Heart right ventricle (tissue), 16 donors: Measurements from ENCODE around the gene RAP1GAP2. TPM values are rescaled to one million over a fixed set of nuclear protein-coding genes. Genes with fewer than 3 reads are reported as not detected.

ENCODE experiments used
- ATAC-seq, 8 donors: fragments of 200-7000 bp; cut with Tn5 transposase; one replicate each; pipeline ENCODE4 v1.9.1; 2020; ENCODE audit warnings: mild to moderate bottlenecking in 8 of 8, moderate library complexity in 8 of 8, moderate number of reproducible peaks in 1 of 8
- DNase-seq, 2 donors: peaks; one replicate each; pipeline ENCODE4 v3.0.0-alpha.2; 2020
- H3K27ac ChIP-seq, 10 donors: fragments of 200-600 bp; sonication (generic) in 2 of 10; one replicate each; pipeline versions ENCODE4 v1.5.0 to v1.8.0; 2020 to 2022; ENCODE audit warnings: mild to moderate bottlenecking in 3 of 10
- H3K27me3 ChIP-seq, 7 donors: fragments of 200-600 bp; one replicate each; pipeline ENCODE4 v1.8.0; 2021 to 2022; ENCODE audit warnings: mild to moderate bottlenecking in 2 of 7
- H3K36me3 ChIP-seq, 9 donors: fragments of 200-600 bp; sonication (generic) in 1 of 9; one replicate each; pipeline versions ENCODE4 v1.5.0 to v1.8.0; 2020 to 2022; ENCODE audit warnings: mild to moderate bottlenecking in 2 of 9
- H3K4me1 ChIP-seq, 9 donors: fragments of 200-600 bp; sonication (generic) in 1 of 9; one replicate each; pipeline versions ENCODE4 v1.5.0 to v1.8.0; 2020 to 2022; ENCODE audit warnings: mild to moderate bottlenecking in 4 of 9
- H3K4me3 ChIP-seq, 10 donors: fragments of 200-600 bp; sonication (generic) in 2 of 10; one replicate each; pipeline versions ENCODE4 v1.5.0 to v1.8.0; 2020 to 2022; ENCODE audit warnings: mild to moderate bottlenecking in 7 of 10, moderate library complexity in 2 of 10
- H3K9me3 ChIP-seq, 11 donors: fragments of 200-600 bp in 10 of 11; sonication (generic) in 2 of 11; one replicate each; pipeline versions ENCODE4 v1.5.0 to v1.8.0; 2013 to 2022; ENCODE audit warnings: mild to moderate bottlenecking in 2 of 11, control low read depth in 1 of 11, moderate library complexity in 1 of 11
- WGBS, 2 donors: extraction: QIAGEN DNeasy Blood & Tissue Kit; methylation state at CpG; one replicate each; pipeline ENCODE4 v1.1.7; 2013; ENCODE audit warnings: inconsistent platforms in 1 of 2; 5-methylcytosine and 5-hydroxymethylcytosine counted together
- intact Hi-C, 10 donors: fragments of 100-400 bp; cut with DNase I; formaldehyde crosslinking; loops; one replicate each; pipeline versions ENCODE4 v1.11.1 to v1.14.2; 2022
- polyA plus RNA-seq, 2 donors: library from polyadenylated mRNA; stranded (reverse); fragments of 200-250 nt; gene quantifications; one replicate each; pipeline ENCODE4 v1.2.3, GENCODE V29; 2013
- total RNA-seq, 10 donors: library from RNA; stranded (reverse); fragmentation: NEBNext Ultra II Directional in 3 of 10; extraction: Animal tissue kit (Norgen Biotek cat#: 25700) in 3 of 10; gene quantifications; one replicate each; pipeline versions ENCODE4 v1.2.1 to v1.2.4, GENCODE V29; 2021 to 2023
- TF ChIP-seq, protein P1 (sequence below), 9 donors: fragments of 200-600 bp; sonication (generic) in 2 of 9; IDR thresholded peaks; one replicate each; pipeline versions ENCODE4 v1.5.0 to v1.8.0; 2021 to 2022; ENCODE audit warnings: antibody characterized with exemption in 9 of 9, mild to moderate bottlenecking in 5 of 9, moderate library complexity in 1 of 9
- donor health status: Arrhythmogenic right ventricular cardiomyopathy.
- donor health status: ischemic (EF 13 %, LVEDD 7.1; RV severe dilation, severe dysfunction).
- donor health status: healthy with polysubstance abuse.
- donor health status: DM: no; HTN: yes; CAD: no.
- donor health status: DM: no; HTN: no; CAD: no.
- donor health status: ischemic (EF 25% LVEDD 6.9; RV normal size, moderate dysfunction).
- donor health status: ischemic (EF 25% LVEDD 5.7; RV mildly dilated, moderate dysfunction).
- donor health status: healthy.
- donor health status: DM: yes; HTN: yes; CAD: no.
- donor health status: Ischemic cardiomyopathy.
- donor health status: ischemic (EF 35%, LVEDD 5.7; RV mildly dilated, moderate dysfunction).
- donor health status: nonischemic (EF 11% LVEDD 7.7; RV severe dilation, severe dysfunction).
- donor health status: DM: yes; HTN: yes; CAD: no.
- donor health status: PGD.
- donor health status: ischemic (EF 29% LVEDD 5.4; RV normal size, mild dysfunction).
- donor health status: nonischemic (EF 23%, LVEDD 6.1; RV moderate dilation, normal function).

Gene RAP1GAP2
- total and polyA plus RNA-seq, 12 donors = 9.5 to 51.3 (median 34.6) TPM

DNA sequence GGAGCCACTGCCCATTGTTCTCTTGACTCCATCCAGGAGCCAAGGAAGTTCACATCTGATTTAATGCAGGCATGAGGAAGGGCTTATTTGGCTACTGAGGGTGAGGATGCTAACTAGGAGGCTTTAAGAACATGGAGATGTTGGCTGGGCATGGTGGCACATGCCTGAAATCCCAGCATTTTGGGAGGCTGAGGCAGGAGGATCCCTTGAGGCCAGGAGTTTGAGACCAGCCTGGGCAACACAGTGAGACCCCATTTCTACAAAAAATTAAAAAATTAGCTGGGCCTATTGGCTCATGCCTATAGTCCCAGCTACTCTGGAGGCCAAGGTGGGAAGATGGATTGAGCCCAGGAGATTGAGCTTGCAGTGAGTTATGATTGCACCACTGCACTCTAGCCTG, 116.5 kb downstream of the RAP1GAP2 start:
- H3K9me3 ChIP-seq = no peaks in the 10 kb centered on the region
- ATAC-seq (no peak), DNase-seq (no peak)
- no peaks in the 10 kb centered on the region for H3K36me3 ChIP-seq
- H3K4me1 ChIP-seq = peaks cover 0 to 23% (median 8%) of the 10 kb centered on the region in 9 donors
- H3K4me3 ChIP-seq = no peak overlapping the region
- no peaks in the 10 kb centered on the region for H3K27me3 ChIP-seq
- intact Hi-C loops = no loop called here
- TF ChIP-seq, protein P1, sequence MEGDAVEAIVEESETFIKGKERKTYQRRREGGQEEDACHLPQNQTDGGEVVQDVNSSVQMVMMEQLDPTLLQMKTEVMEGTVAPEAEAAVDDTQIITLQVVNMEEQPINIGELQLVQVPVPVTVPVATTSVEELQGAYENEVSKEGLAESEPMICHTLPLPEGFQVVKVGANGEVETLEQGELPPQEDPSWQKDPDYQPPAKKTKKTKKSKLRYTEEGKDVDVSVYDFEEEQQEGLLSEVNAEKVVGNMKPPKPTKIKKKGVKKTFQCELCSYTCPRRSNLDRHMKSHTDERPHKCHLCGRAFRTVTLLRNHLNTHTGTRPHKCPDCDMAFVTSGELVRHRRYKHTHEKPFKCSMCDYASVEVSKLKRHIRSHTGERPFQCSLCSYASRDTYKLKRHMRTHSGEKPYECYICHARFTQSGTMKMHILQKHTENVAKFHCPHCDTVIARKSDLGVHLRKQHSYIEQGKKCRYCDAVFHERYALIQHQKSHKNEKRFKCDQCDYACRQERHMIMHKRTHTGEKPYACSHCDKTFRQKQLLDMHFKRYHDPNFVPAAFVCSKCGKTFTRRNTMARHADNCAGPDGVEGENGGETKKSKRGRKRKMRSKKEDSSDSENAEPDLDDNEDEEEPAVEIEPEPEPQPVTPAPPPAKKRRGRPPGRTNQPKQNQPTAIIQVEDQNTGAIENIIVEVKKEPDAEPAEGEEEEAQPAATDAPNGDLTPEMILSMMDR (IDR thresholded peaks at IDR 0.05) = no peak
- H3K27ac ChIP-seq = no peak overlapping the region

DNA sequence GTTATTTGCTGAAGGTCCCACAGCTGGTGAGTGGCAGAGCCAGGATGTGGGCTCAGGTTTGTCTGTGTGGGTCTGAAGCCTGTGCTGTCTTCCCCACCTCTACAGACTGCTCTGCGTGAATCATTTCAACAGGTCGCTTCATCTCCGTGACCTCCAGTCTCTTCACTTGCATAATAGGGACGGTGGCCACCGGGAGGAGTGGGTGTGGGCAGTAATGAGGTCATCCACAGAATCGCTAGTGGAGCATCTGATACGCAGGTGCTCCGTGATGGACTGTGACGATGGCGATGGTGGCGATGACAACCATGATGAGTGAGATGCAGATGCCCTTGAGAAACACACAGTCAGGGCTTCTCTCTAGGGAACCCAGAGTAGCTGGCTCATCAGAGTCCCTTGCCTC, 120.2 kb downstream of the RAP1GAP2 start:
- no peak overlapping the region for H3K27ac ChIP-seq
- DNase-seq (no peak), ATAC-seq (peak in 1 of 8 donors; percentile 35)
- H3K4me3 ChIP-seq = no peak overlapping the region
- TF ChIP-seq, protein P1 (IDR thresholded peaks at IDR 0.05) = no peak
- no peaks in the 10 kb centered on the region for H3K9me3 ChIP-seq
- H3K27me3 ChIP-seq = no peaks in the 10 kb centered on the region
- peaks cover 0 to 8% (median 0%) of the 10 kb centered on the region in 9 donors for H3K4me1 ChIP-seq
- H3K36me3 ChIP-seq = no peaks in the 10 kb centered on the region
- 67 to 77% methylated on average over 11 of the region's 11 CpGs for WGBS, 2 donors
- intact Hi-C loops = no loop called here

GRCh38 chr17:2921443-2921842, 125.2 kb downstream of the RAP1GAP2 start:
- no peaks in the 10 kb centered on the region for H3K27me3 ChIP-seq
- TF ChIP-seq, protein P1 (IDR thresholded peaks at IDR 0.05) = no peak
- no peak for DNase-seq
- H3K4me3 ChIP-seq = no peak overlapping the region
- WGBS, 2 donors = 81 to 83% methylated on average over 18 of the region's 18 CpGs
- H3K27ac ChIP-seq = no peak overlapping the region
- intact Hi-C loops = loop anchor here in 1 of 10 donors (10.0 kb wide), 1 partner anchor 67 kb away; no protein-coding TSS in a partner anchor
- no peaks in the 10 kb centered on the region for H3K36me3 ChIP-seq
- H3K9me3 ChIP-seq = no peaks in the 10 kb centered on the region
- H3K4me1 ChIP-seq = peaks cover 0 to 11% (median 6%) of the 10 kb centered on the region in 9 donors
- ATAC-seq = no peak

DNA sequence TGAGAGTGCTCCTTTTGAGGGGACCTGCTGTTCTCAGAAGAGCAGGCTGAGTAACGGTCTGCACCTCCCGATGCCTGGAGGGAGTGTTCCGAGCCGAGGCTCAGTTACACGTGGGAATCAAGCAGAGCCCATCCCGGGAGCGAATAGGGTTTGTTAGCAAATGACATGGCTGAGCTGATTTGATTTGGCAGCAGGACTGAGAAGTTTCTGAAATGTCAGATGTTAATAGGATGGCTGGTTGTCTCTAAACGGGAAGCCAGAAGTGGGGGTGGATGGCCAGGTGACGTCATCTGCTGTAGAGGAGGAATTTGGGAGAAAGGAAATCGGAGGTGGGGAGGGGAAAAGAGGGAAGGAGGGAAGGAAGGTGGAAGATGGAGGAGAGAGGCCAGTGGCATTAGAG, 128.0 kb downstream of the RAP1GAP2 start:
- ATAC-seq (peak in 5 of 8 donors; percentile 8 to 60 (median 31)), DNase-seq (no peak)
- intact Hi-C loops = loop anchor here in 1 of 10 donors (10.0 kb wide), 1 partner anchor 69 kb away; no protein-coding TSS in a partner anchor
- WGBS, 2 donors = 25 to 29% methylated on average over 10 of the region's 10 CpGs
- Histone ChIP-seq H3K9me3 (no peaks in the 10 kb centered on the region), H3K36me3 (peaks cover 0 to 4% (median 0%) of the 10 kb centered on the region in 9 donors), H3K27ac (no peak overlapping the region), H3K27me3 (no peaks in the 10 kb centered on the region), H3K4me1 (peaks cover 0 to 11% (median 6%) of the 10 kb centered on the region in 9 donors), H3K4me3 (no peak overlapping the region)
- TF ChIP-seq, protein P1 (IDR thresholded peaks at IDR 0.05) = no peak
